K562 (cell line): ENCODE measurements around the gene TSHZ1. TPM values are rescaled to one million over a fixed set of nuclear protein-coding genes. Genes with fewer than 3 reads are reported as not detected.

Experiments used
- ATAC-seq: fragments of 200-7000 bp; cut with Tn5 transposase; 3 replicates; pipeline ENCODE4 v1.9.1; 2020; ENCODE audit warnings: moderate library complexity
- BruUV-seq: library from RNA; stranded (reverse); fragments of 400-500 nt; replicated peaks from 2 replicates; lab custom pipeline; 2021; lab: Mats Ljungman, UMichigan
- CTCF ChIA-PET: fragments of 300-600 bp; formaldehyde crosslinking; extraction: SDS; loops from one replicate; lab custom pipeline; 2021; ENCODE audit warnings: low intra/inter-chr PET ratio; lab: Yijun Ruan, JAX
- POLR2A ChIA-PET: fragments of 300-600, 350-650 bp; sonication (Branson Sonifier 250); formaldehyde crosslinking; extraction: SDS; loops from one replicate; lab custom pipeline; 2021; ENCODE audit warnings: antibody characterized with exemption, inconsistent platforms; lab: Yijun Ruan, JAX
- DNase-seq, 4 experiments: peaks; one replicate each; pipeline versions ENCODE4 v3.0.0 to v3.0.0-alpha.2; 2011 to 2018; ENCODE audit warnings: low spot score in 3 of 4, mixed read lengths in 3 of 4; ENCODE audit errors: extremely low read depth in 1 of 4
- FAIRE-seq: peaks from 2 replicates; lab custom pipeline; 2011; peaks lifted over from hg19 to GRCh38; lab: Jason Lieb, UNC
- H2AFZ ChIP-seq: 2 replicates; pipeline ENCODE4 v1.6.0; 2011; ENCODE audit warnings: low read depth, low read length, control low read depth, inconsistent platforms
- H3K27ac ChIP-seq: fragments of 200-600 bp; 3 replicates; pipeline ENCODE4 v1.8.0; 2011; ENCODE audit warnings: low read depth, mild to moderate bottlenecking, control low read depth, inconsistent platforms, low read length, moderate library complexity, mixed read lengths; ENCODE audit errors: extremely low read depth
- H3K27me3 ChIP-seq, 2 experiments: fragments of 300-600 bp in 1 of 2; 2 replicates in 1 of 2; 3 replicates in 1 of 2; pipeline versions ENCODE4 v1.6.0 to v1.8.0; 2011; ENCODE audit warnings: inconsistent platforms in 2 of 2, low read length in 2 of 2, mild to moderate bottlenecking in 1 of 2, mixed read lengths in 1 of 2, moderate library complexity in 1 of 2; ENCODE audit not compliant: control insufficient read depth in 2 of 2, insufficient read depth in 2 of 2
- H3K36me3 ChIP-seq: fragments of 300-600 bp; 3 replicates; pipeline ENCODE4 v1.8.0; 2011; ENCODE audit warnings: mild to moderate bottlenecking, low read length, inconsistent platforms; ENCODE audit not compliant: control insufficient read depth, insufficient read depth
- H3K4me1 ChIP-seq, 2 experiments: fragments of 200-600 bp in 1 of 2; replicated peaks in 1 of 2; 2 replicates in 1 of 2; 3 replicates in 1 of 2; pipeline versions ENCODE4 v1.5.1 to v1.8.0; 2011; ENCODE audit warnings: inconsistent platforms in 2 of 2, low read length in 2 of 2, mild to moderate bottlenecking in 1 of 2, mixed read lengths in 1 of 2, moderate library complexity in 1 of 2; ENCODE audit not compliant: control insufficient read depth in 2 of 2, insufficient read depth in 2 of 2
- H3K4me2 ChIP-seq: 2 replicates; pipeline ENCODE4 v1.6.1; 2011; ENCODE audit warnings: low read length, control low read depth, inconsistent platforms, mixed read lengths; ENCODE audit not compliant: insufficient read depth
- H3K4me3 ChIP-seq: fragments of 200-600 bp; sonication (generic), shearing (Covaris generic); 2 replicates; pipeline ENCODE4 v1.5.1; 2016; ENCODE audit warnings: control low read depth, inconsistent platforms
- H3K79me2 ChIP-seq: fragments of 200-600 bp; 3 replicates; pipeline ENCODE4 v1.8.0; 2011; ENCODE audit warnings: low read length, inconsistent platforms; ENCODE audit not compliant: control insufficient read depth, insufficient read depth
- H3K9ac ChIP-seq, 2 experiments: 2 replicates each; pipeline versions ENCODE4 v1.6.0 to v1.6.1; 2011; ENCODE audit warnings: low read depth in 2 of 2, low read length in 2 of 2, control low read depth in 1 of 2, inconsistent platforms in 1 of 2, mild to moderate bottlenecking in 1 of 2, mixed read lengths in 1 of 2; ENCODE audit not compliant: insufficient read depth in 1 of 2
- H3K9me1 ChIP-seq: one replicate; pipeline ENCODE4 v1.6.0; 2011; ENCODE audit warnings: inconsistent platforms, mild to moderate bottlenecking, low read length, moderate library complexity; ENCODE audit not compliant: control insufficient read depth, insufficient read depth
- H3K9me3 ChIP-seq: replicated peaks from 2 replicates; pipeline ENCODE4 v1.5.1; 2011; ENCODE audit warnings: low read depth, low read length, inconsistent platforms; ENCODE audit not compliant: control insufficient read depth, insufficient read depth
- H4K20me1 ChIP-seq: replicated peaks from 2 replicates; pipeline ENCODE4 v1.6.1; 2011; ENCODE audit warnings: low read length, inconsistent platforms, mixed read lengths; ENCODE audit not compliant: control insufficient read depth, insufficient read depth
- CBFB ChIP-seq: sonication (generic); formaldehyde crosslinking; IDR thresholded peaks from 2 replicates; pipeline ENCODE4 v1.4.0; 2020; ENCODE audit warnings: mild to moderate bottlenecking, missing genetic modification reagents
- CEBPB ChIP-seq: fragments of 450-650 bp; IDR thresholded peaks from 2 replicates; pipeline ENCODE4 v1.6.1; 2016; ENCODE audit warnings: missing genetic modification characterization, missing compliant biosample characterization
- CEBPG ChIP-seq, 3 experiments: fragments of 200-800 bp in 1 of 3; sonication (Bioruptor generic) in 1 of 3; sonication (generic) in 1 of 3; formaldehyde crosslinking in 1 of 3; IDR thresholded peaks in 2 of 3; conservative IDR thresholded peaks in 1 of 3; 2 replicates each; pipeline versions ENCODE4 v1.6.1 to v1.8.0; 2016 to 2022; ENCODE audit warnings: missing compliant biosample characterization in 2 of 3, missing genetic modification characterization in 2 of 3, mild to moderate bottlenecking in 1 of 3, missing genetic modification reagents in 1 of 3
- DEAF1 ChIP-seq: fragments of 450-650 bp; formaldehyde crosslinking; IDR thresholded peaks from 2 replicates; pipeline ENCODE4 v1.4.0; 2020; ENCODE audit warnings: mild to moderate bottlenecking, moderate library complexity
- ZNF140 ChIP-seq: fragments of 250-450 bp; sonication (Bioruptor Pico); IDR thresholded peaks from 2 replicates; pipeline ENCODE4 v1.8.0; 2021; ENCODE audit warnings: moderate library complexity, mild to moderate bottlenecking, inconsistent platforms
- ZNF239 ChIP-seq: fragments of 250-450 bp; sonication (Bioruptor Pico); IDR thresholded peaks from 2 replicates; pipeline ENCODE4 v1.4.0; 2020; ENCODE audit warnings: mild to moderate bottlenecking
- WGBS: fragments of 100-300 bp; shearing (Covaris generic); methylation state at CpG from one replicate; pipeline ENCODE4 v1.1.6; 2016; ENCODE audit warnings: low coverage, mixed read lengths; ENCODE audit not compliant: insufficient coverage; ENCODE audit errors: missing lambda C conversion rate; 5-methylcytosine and 5-hydroxymethylcytosine counted together
- in situ Hi-C: fragments of 300-500 bp; cut with MboI; formaldehyde crosslinking; loops from 4 replicates; pipeline ENCODE4 v1.15.0; 2018; ENCODE audit warnings: inconsistent platforms, mixed read lengths
- intact Hi-C: fragments of 100-400 bp; cut with micrococcal nuclease; formaldehyde crosslinking; loops from 2 replicates; pipeline ENCODE4 v1.14.2; 2022
- polyA plus RNA-seq, 8 experiments: library from polyadenylated mRNA; depleted of rRNA in 4 of 8; stranded (reverse) in 5 of 8; unstranded in 3 of 8; fragments of >200 nt; fragmentation: Nextera tagmentation in 2 of 8; fragmentation: Illumina TruSeq in 1 of 8; extraction: Ambion mirVana in 2 of 8; extraction: Trizol in 1 of 8; gene quantifications; 2 replicates each; pipeline versions ENCODE4 v1.2.1 to v1.2.3, GENCODE V29; 2011 to 2014; ENCODE audit warnings: inconsistent platforms in 1 of 8, missing spikeins in 1 of 8
- total RNA-seq, 7 experiments: library from RNA; depleted of rRNA in 6 of 7; stranded (reverse); fragments of >200 nt in 6 of 7; fragmentation: Illumina TruSeq in 2 of 7; extraction: Trizol in 2 of 7; gene quantifications; 2 replicates each; pipeline versions ENCODE4 v1.2.1 to v1.2.3, GENCODE V29; 2011 to 2021; ENCODE audit warnings: low replicate concordance in 1 of 7

The TSHZ1 gene
- total and polyA plus RNA-seq, 9 of the 15 experiments (the other 6 are each of a cell fraction or from before 2014, with no cell fraction given): 1.1 to 7.2 (median 2.7) TPM

DNA sequence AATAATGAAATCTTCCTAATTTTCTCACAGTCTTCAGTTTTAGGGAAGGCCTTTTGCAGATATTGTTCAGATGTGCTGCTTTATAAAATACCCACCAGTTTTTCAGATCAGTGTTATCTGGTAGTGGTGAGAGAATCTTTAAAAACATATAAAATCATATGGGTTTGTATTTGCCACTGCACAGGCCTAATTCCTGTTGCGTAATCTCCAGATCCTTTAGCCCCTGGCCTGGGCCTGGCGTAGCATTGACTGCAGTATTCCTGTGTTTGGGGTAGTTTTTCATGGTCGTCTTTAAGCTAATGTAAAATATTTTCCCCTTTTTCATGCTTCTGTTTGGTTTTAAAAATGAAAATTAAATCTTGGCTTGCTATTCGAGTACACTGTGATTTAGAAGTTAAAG is 43.2 kb downstream of the TSHZ1 start:
- Histone ChIP-seq H3K36me3 (no peaks in the 10 kb centered on the region), H3K79me2 (no peaks in the 10 kb centered on the region; the same call in 2 of the 3 replicates), H3K4me3 (no peak overlapping the region), H4K20me1 (no peaks in the 10 kb centered on the region; the same call in 1 of the 2 replicates), H3K9me1 (no peaks in the 10 kb centered on the region), H3K27me3 (no peaks in the 10 kb centered on the region; a peak in 1 of 5 replicates), H3K9me3 (no peaks in the 10 kb centered on the region), H2AFZ (no peak overlapping the region), H3K4me2 (no peak overlapping the region)
- no TSS peak for BruUV-seq
- CTCF ChIA-PET: no interaction called here
- intact Hi-C loops (no loop called here), in situ Hi-C loops (no loop called here)
- WGBS: 69% methylated on average over 4 of the region's 4 CpGs
- ATAC-seq (no peak), FAIRE-seq (no peak)
- TF ChIP-seq CBFB (CRISPR knock-in tag) (no peak), DEAF1 (no peak), ZNF239 (CRISPR knock-in tag) (no peak), ZNF140 (CRISPR knock-in tag) (no peak), CEBPB (tag) (peak; percentile 67), CEBPG (CRISPR knock-in tag; IDR thresholded peaks at IDR 0.05) (no peak), CEBPG (tag; conservative IDR thresholded peaks at IDR 0.05 in 1 of 2, IDR thresholded peaks at IDR 0.05 in 1 of 2) (peak; percentile 15 to 61; a peak in 2 of 4 replicates)
- TF ChIP-seq, all 486 proteins: peak for 2
- POLR2A ChIA-PET: no interaction called here
- peaks cover 0 to 9% of the 10 kb centered on the region in 2 experiments; a peak in 2 of 5 replicates for H3K4me1 ChIP-seq
- no peak overlapping the region for H3K9ac ChIP-seq
- H3K27ac ChIP-seq: no peak overlapping the region
- no peak for DNase-seq
